Neural crest cell (in vitro differentiated cells): ENCODE measurements around the gene SMAD7. TPM values are rescaled to one million over a fixed set of nuclear protein-coding genes. Genes with fewer than 3 reads are reported as not detected.

Experiments
- DNase-seq: peaks from one replicate; pipeline ENCODE4 v3.0.0; 2021; ENCODE audit warnings: low read depth, mixed read lengths, low spot score
- H3K27ac Mint-ChIP-seq: one replicate; pipeline ENCODE4 v1.8.0; 2021; ENCODE audit warnings: mild to moderate bottlenecking, mixed read lengths; ENCODE audit not compliant: unreplicated experiment
- H3K27me3 Mint-ChIP-seq: 2 replicates; pipeline ENCODE4 v1.8.0; 2021; ENCODE audit warnings: low read depth, mild to moderate bottlenecking, mixed read lengths
- H3K36me3 Mint-ChIP-seq: 2 replicates; pipeline ENCODE4 v1.8.0; 2021; ENCODE audit warnings: low read depth, mild to moderate bottlenecking, mixed read lengths
- H3K4me1 Mint-ChIP-seq: 2 replicates; pipeline ENCODE4 v1.8.0; 2021; ENCODE audit warnings: mixed read lengths
- H3K4me3 Mint-ChIP-seq: one replicate; pipeline ENCODE4 v1.8.0; 2021; ENCODE audit warnings: mild to moderate bottlenecking, mixed read lengths
- H3K9me3 Mint-ChIP-seq: 2 replicates; pipeline ENCODE4 v1.8.0; 2021; ENCODE audit warnings: mixed read lengths
- CTCF ChIP-seq: fragments of 200-600 bp; sonication (generic); conservative IDR thresholded peaks from 2 replicates; pipeline ENCODE4 v1.5.0; 2021; ENCODE audit warnings: antibody characterized with exemption, mild to moderate bottlenecking
- total RNA-seq: library from RNA; stranded (reverse); gene quantifications from 2 replicates; pipeline ENCODE4 v1.2.1, GENCODE V29; 2021

Gene SMAD7
- total RNA-seq, 1 donor from 2014 or later, result 2.0 TPM

GRCh38 chr18:48992791-48993555 lies 42.2 kb upstream of the SMAD7 start:
- Mint-ChIP-seq H3K9me3 (no peaks in the 10 kb centered on the region), H3K36me3 (no peaks in the 10 kb centered on the region), H3K4me1 (peaks cover 12% of the 10 kb centered on the region), H3K27ac (no peak overlapping the region), H3K27me3 (no peaks in the 10 kb centered on the region), H3K4me3 (no peak overlapping the region)
- no peak for TF ChIP-seq CTCF
- DNase-seq, result no peak

GRCh38 chr18:48992133-48992532 lies 41.4 kb upstream of the SMAD7 start:
- H3K4me3 Mint-ChIP-seq, result no peak overlapping the region
- no peaks in the 10 kb centered on the region for H3K36me3 Mint-ChIP-seq
- H3K27me3 Mint-ChIP-seq, result no peaks in the 10 kb centered on the region
- H3K4me1 Mint-ChIP-seq, result peaks cover 11% of the 10 kb centered on the region
- no peaks in the 10 kb centered on the region for H3K9me3 Mint-ChIP-seq
- no peak for TF ChIP-seq CTCF
- DNase-seq, result no peak
- H3K27ac Mint-ChIP-seq, result no peak overlapping the region

GRCh38 chr18:48991676-48992075 lies 40.9 kb upstream of the SMAD7 start:
- Mint-ChIP-seq H3K4me3 (no peak overlapping the region), H3K27me3 (no peaks in the 10 kb centered on the region), H3K36me3 (no peaks in the 10 kb centered on the region), H3K9me3 (no peaks in the 10 kb centered on the region), H3K27ac (no peak overlapping the region), H3K4me1 (peaks cover 11% of the 10 kb centered on the region)
- no peak for TF ChIP-seq CTCF
- no peak for DNase-seq

- Mint-ChIP-seq H3K27ac (no peak overlapping the region), H3K27me3 (no peaks in the 10 kb centered on the region), H3K4me1 (peaks cover 11% of the 10 kb centered on the region), H3K36me3 (no peaks in the 10 kb centered on the region), H3K9me3 (no peaks in the 10 kb centered on the region), H3K4me3 (no peak overlapping the region)
- DNase-seq, result no peak
- no peak for TF ChIP-seq CTCF
Measured at GRCh38 chr18:48991319-48991660, 40.5 kb upstream of the SMAD7 start.

- H3K27me3 Mint-ChIP-seq, result no peaks in the 10 kb centered on the region
Measured at GRCh38 chr18:48990481-48991318, 39.9 kb upstream of the SMAD7 start.

More at GRCh38 chr18:48990481-48991318, 39.9 kb upstream of the SMAD7 start:
- no peak for DNase-seq
- Mint-ChIP-seq H3K4me1 (peaks cover 11% of the 10 kb centered on the region), H3K27ac (no peak overlapping the region), H3K36me3 (no peaks in the 10 kb centered on the region), H3K9me3 (no peaks in the 10 kb centered on the region), H3K4me3 (no peak overlapping the region)
- TF ChIP-seq CTCF, result no peak
